GM12875 (cell line): ENCODE results near the gene CADM2.

Experiments used
- H3K4me3 ChIP-seq: one replicate; pipeline ENCODE4 v1.5.1; 2011; ENCODE audit warnings: low read depth, low read length, control low read depth
- CTCF ChIP-seq: IDR thresholded peaks from 2 replicates; pipeline ENCODE4 v1.5.1; 2011; ENCODE audit warnings: low read depth, mild to moderate bottlenecking, control low read depth, inconsistent platforms, low read length, moderate library complexity, borderline replicate concordance; ENCODE audit not compliant: insufficient read depth

Gene CADM2

DNA sequence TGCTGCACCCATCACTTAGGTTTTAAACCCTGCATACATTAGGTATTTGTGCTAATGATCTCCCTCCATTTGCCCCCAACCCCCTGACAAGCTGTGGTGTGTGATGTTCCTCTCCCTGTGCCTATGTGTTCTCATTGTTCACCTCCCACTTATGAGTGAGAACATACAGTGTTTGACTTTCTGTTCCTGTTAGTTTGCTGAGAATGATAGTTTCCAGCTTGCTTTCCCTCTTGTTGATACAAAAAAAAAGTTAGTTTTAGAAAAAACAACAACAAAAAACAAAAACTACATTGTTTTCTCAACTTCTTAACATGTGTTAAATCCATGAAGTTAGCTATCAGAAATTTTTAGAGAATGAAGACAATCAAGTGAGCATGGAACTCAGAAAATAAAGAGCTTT is 1079.1 kb downstream of the CADM2 start:
- TF ChIP-seq CTCF = no peak
- no peak overlapping the region for H3K4me3 ChIP-seq

DNA sequence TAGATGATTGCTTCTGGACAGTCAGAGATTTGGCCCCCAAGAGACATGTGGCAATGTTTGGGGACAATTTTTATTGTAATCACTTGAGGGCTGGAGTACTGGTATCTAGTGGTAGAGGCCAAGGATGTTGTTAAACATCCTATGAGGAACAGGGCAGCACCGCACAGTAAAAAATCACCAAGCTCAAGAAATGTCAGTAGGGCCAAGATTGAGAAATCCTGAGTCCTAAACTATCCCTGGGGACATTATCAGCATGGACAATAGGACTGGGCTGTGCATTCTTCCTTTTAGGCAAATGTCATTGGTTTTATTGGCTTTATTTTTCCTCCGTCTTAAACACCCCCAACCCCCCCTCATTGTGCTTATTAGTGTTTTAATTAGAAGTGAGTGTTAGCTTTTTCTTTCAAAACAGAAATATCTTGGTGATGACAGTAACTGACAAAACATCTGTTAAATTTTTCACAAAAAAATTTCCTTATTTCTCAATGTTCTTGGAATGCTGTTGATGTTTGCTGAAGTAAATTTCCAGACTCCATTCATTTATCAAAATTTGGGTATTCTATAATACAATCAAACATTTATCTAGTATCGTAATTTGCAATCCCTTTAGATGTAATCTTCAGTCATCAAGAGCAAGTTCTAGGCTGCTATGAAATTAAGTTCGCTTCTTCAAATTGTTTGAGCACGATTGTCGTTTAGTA is 1087.8 kb downstream of the CADM2 start:
- no peak overlapping the region for H3K4me3 ChIP-seq
- no peak for TF ChIP-seq CTCF

DNA sequence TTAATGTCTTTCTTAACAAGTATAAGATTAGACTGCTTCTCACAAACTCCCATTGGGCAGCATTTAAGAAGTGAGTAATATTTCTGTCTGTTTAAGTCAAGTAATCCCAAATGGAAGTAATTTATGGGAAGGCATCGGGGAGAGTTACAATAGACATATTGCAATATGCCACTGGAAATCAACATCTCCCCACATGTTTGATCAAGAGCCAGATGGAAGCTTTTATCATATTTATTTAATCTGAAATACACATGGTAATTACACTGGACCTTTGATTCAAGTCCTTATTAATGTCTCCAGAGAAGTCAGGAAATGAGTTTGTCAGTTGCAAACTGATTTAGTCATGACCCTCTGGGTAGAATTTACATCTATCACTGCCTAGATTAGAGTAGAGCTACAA is 1088.4 kb downstream of the CADM2 start:
- TF ChIP-seq CTCF = no peak
- no peak overlapping the region for H3K4me3 ChIP-seq

- no peak for TF ChIP-seq CTCF
- H3K4me3 ChIP-seq = no peak overlapping the region
These were observed 1092.3 kb downstream of the CADM2 start for GRCh38 chr3:86051058-86051457.

GRCh38 chr3:86056032-86056431 is 1097.2 kb downstream of the CADM2 start:
- H3K4me3 ChIP-seq = no peak overlapping the region
- no peak for TF ChIP-seq CTCF

GRCh38 chr3:86056962-86057361 is 1098.2 kb downstream of the CADM2 start:
- no peak overlapping the region for H3K4me3 ChIP-seq
- no peak for TF ChIP-seq CTCF

- TF ChIP-seq CTCF = no peak
- no peak overlapping the region for H3K4me3 ChIP-seq
These were observed 1115.0 kb downstream of the CADM2 start for GRCh38 chr3:86073799-86074198.
